Activated gamma-delta T cell treated with anti-CD3 and anti-CD28 coated beads, Interleukin-2, amount 50 U/mL, for 16 hours (primary cell): ENCODE measurements around the gene MED25.

ENCODE experiments used
- DNase-seq: peaks from one replicate; pipeline ENCODE4 v3.0.0-alpha.2; 2020; ENCODE audit warnings: low read depth

MED25 gene

GRCh38 chr19:49858088-49858985 lies 40.2 kb downstream of the MED25 start:
- no peak for DNase-seq

- no peak for DNase-seq
Measured at GRCh38 chr19:49859682-49860335, 41.7 kb downstream of the MED25 start.

DNA sequence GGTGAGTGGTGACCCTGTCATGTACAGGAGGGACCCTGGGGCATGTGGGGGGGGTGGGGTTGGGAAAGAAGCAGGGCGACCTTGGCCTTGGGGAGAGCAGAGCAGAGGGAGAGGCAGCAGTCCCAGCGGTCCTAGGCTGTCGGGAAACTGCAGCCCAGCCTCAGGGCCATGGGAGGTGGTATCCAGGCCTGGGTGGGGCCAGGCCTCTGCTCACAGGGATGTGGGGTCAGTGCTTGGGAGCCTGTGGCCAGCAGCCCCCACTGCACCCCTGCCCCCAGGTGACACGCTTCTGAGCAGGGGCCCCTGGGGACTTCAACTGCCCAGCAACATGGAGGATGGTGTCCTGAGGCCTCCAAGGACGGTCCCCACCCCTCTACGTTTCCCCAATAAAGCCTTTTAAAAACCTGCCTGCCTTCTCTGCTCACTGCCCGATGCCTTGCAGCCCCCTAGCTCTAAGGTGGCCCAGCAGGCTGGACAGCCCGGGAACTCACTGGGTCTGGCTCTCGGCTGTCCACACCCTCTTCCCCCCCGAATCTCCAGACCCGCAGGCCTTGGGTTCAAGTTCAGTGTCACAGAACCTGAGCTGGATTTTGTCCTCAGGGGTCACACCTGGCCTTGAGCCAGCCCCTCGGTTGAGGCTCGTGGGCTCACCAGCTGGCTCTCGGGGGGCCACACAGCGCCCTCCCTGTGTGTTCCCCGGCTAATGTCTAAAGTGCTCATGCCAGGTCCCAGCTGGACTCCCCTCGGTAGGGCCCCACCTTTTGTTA lies 42.4 kb downstream of the MED25 start:
- DNase-seq: no peak

- no peak for DNase-seq
Measured at GRCh38 chr19:49861107-49861506, 43.0 kb downstream of the MED25 start.

DNA sequence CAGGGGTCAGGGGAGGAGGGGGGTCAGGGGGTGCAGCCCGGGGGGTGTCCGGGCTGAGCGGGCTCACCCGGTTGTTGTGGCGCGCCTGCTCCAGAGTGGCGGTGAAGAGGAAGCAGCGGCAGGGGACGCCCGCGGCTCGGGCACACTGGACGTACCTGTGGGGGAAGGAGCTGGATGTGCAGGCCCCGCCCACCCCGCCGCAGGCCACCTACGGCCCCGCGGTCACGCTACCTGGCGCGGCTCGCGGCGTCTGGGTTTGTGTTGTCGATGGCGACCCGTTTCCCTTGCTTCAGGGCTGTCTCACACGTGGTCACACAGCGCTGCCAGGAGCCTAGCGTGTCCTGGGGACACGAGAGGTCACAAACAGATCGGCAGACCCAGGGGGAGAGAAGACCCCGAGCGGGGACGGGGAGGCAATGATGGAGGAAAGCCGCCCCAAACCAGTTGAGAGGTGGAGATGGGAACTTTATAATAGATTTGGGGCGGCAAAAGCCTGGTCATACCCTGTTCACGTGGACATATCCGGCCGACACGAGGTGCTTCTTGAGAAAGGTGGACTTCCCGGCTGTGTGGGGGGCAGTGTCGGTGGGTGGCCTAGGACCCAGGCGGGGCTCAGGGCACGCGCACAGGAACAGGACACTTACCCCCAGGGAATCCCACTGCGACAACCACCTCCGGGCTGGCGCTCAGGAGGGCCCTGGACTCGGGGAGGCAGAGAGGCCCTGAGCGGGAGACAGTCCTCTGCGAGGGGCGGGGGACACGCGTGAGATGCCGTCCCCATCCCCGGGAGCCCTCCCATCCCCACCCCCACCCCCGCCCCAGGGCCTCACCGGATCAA lies 43.7 kb downstream of the MED25 start:
- DNase-seq: no peak

GRCh38 chr19:49862391-49863253 lies 44.5 kb downstream of the MED25 start:
- DNase-seq: no peak

- no peak for DNase-seq
Measured at GRCh38 chr19:49863254-49863934, 45.3 kb downstream of the MED25 start.

DNA sequence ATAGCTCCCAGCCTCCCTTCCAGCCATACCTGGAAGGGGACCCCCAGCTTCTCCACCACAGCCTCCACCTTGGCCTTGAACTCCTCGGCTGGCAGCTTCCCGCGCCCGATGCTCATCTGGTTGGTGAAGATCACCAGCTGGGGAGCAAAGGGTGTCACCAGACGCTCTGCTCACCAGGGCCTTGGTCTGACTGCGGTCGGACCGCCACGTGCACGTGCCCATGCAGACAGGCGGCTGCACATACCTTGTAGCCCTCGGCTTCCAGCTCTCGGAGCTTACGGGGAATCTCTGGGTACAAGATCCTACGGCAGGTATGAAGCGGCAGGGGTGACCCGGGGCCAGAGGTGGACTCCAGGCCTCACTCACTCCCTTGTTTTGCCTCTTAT lies 45.8 kb downstream of the MED25 start:
- no peak for DNase-seq

DNA sequence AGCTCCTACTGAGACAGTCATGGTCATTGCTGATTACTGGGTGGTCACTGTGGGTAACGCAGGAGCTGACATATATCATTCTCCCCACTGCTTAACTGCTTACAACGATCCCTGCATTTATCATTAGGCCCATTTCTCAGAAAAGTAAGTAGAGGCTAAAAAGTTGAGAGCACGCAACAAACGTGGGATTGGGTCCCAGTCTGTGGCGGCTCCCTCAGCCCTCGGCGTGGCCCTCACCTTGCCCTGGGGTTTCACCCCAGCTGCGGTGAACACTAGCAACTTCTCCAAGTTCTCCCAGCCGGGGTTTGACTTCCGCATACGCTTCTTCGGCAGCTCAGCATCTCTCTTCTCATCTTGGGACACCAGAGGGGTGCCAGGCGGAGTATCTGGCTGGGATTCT lies 46.8 kb downstream of the MED25 start:
- DNase-seq: no peak

- DNase-seq: peak; percentile 82
Measured at GRCh38 chr19:49866933-49867782, 49.1 kb downstream of the MED25 start, which contains the start of gene PNKP. Gene PNKP, minus strand, starts transcription at chr19:49867576. Its CDS starts 372 bp downstream, at chr19:49867204.

- no peak for DNase-seq
Measured at GRCh38 chr19:49869009-49869483, 51.0 kb downstream of the MED25 start.

- DNase-seq: peak; percentile 81
Measured at GRCh38 chr19:49869484-49870308, 51.6 kb downstream of the MED25 start.

GRCh38 chr19:49870309-49870901 lies 52.3 kb downstream of the MED25 start:
- DNase-seq: no peak

DNA sequence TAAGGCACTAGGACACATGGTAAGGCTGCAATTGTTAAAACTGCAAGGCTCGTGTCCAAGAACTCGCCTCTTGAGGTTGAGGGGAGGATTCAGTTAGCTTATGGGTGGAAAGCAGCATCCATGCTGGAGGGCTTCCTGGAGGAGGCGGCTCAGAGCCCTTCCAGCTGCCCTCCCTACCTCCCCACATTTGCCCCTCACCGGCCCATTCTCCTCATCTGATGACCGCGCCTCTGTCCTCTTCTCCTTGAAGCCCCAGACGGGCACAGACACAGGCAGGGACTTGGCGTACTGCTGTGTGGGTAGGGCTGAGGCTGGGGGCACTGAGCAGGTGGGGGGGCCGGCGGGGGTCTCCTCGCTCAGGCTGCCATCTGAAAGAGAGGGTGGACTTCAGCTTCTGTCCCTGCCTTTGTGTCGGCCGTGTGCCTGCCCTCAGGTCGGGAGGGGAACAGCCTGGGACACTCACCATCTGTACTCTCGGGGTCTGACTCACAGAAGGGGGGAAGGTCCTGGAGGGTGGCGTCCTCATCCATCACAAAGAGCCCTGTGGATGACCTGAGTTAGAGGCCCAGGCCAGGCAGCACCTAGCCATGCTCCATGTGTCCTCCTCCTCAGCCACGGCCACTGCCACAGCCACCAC lies 53.4 kb downstream of the MED25 start:
- no peak for DNase-seq

- DNase-seq: no peak
Measured at GRCh38 chr19:49872245-49873128, 54.4 kb downstream of the MED25 start.

GRCh38 chr19:49873129-49873521 lies 55.0 kb downstream of the MED25 start:
- DNase-seq: no peak
